ENCODE measurements around the gene HOXA10.
A peak's percentile ranks its signal among the peaks of the same experiment; 100 is the strongest.

Gene HOXA10

DNA sequence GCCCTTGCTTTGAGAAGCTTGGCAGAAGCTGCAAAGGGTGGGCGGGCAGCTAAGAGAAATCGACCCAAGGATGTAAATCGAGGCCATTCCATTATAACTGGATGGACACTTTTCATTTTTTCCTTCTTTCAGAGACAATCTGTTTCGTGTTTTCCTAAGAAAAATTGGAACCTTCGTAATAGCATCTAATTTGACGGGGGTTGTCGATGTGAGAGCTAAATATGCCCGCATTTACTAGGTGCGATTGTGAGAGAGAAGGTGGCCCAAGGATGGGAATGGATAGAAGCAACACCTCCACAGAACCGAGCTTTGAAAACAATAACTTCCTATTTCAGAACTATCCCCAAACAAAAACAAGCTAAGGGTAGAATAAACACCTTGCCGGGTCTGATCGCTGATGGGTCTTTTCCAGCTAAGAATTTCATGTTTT lies 42.7 kb downstream of the HOXA10 start:
- no peak for DNase-seq (ENCODE audit: low read depth)
- H3K4me3 ChIP-seq (ENCODE audit: low read depth, low read length), result peak overlapping the region; percentile 66
- no peak for TF ChIP-seq MYC (IDR thresholded peaks at IDR 0.05; ENCODE audit: low read depth, low read length)
- TF ChIP-seq, protein P1, sequence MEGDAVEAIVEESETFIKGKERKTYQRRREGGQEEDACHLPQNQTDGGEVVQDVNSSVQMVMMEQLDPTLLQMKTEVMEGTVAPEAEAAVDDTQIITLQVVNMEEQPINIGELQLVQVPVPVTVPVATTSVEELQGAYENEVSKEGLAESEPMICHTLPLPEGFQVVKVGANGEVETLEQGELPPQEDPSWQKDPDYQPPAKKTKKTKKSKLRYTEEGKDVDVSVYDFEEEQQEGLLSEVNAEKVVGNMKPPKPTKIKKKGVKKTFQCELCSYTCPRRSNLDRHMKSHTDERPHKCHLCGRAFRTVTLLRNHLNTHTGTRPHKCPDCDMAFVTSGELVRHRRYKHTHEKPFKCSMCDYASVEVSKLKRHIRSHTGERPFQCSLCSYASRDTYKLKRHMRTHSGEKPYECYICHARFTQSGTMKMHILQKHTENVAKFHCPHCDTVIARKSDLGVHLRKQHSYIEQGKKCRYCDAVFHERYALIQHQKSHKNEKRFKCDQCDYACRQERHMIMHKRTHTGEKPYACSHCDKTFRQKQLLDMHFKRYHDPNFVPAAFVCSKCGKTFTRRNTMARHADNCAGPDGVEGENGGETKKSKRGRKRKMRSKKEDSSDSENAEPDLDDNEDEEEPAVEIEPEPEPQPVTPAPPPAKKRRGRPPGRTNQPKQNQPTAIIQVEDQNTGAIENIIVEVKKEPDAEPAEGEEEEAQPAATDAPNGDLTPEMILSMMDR (IDR thresholded peaks at IDR 0.05; ENCODE audit: low read depth, low read length), result no peak
- no peak for TF ChIP-seq POLR2A (IDR thresholded peaks at IDR 0.05; ENCODE audit: extremely low read depth, insufficient read length)
- TF ChIP-seq, protein P2, sequence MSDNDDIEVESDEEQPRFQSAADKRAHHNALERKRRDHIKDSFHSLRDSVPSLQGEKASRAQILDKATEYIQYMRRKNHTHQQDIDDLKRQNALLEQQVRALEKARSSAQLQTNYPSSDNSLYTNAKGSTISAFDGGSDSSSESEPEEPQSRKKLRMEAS (IDR thresholded peaks at IDR 0.05; ENCODE audit: low read depth, low read length), result no peak

DNA sequence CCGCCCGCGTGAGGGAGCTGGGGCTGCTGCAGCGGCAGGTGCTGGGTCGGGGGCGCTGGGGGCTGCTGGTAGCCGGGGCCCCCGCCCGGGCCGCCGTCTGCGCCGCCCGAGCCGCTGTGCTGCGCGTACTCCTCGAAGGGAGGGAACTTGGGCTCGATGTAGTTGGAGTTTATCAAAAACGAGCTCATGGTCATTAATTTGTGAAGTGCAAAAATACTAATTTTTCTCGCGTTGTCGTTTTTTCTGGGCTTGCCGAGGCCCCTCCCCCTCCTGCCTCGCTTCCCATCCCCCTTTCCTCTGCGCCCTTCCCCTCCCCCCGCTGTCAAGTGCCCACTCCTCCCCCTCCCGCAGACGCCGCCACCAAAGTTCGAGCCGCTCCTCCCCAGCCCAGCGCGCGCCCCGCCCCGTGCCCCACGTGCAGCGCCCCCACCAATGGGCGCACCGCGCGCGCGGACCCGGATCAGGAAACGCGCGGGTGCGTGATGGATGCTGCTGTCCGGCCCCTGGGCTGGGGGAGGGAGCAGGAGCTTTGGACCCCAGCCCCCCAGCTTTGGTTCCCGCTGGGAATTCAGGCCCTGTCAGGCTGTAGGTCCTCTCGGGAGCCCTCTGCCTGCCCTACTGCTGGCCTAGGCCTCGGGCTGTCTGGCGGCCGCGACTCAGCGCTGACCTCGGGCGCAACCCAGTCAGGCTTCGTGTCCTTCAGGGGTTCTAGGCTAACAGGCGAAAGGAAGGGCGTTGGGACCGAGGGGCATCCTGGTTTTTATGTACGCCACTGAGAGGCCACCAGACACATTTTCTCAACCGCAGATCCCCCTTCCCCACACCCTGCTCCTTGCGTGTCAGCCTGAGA lies 43.4 kb downstream of the HOXA10 start, which contains the start of gene HOXA4:
TSS of gene HOXA4 (minus strand) at position 218 of the 850 bp plus-strand sequence. CDS start at position 194, 24 bp downstream.
- peak within 1 kb of the TSS; percentile 66 for H3K4me3 ChIP-seq (ENCODE audit: low read depth, low read length)
- DNase-seq (ENCODE audit: low read depth), result peak; percentile 95
- TF ChIP-seq, protein P2 (IDR thresholded peaks at IDR 0.05; ENCODE audit: low read depth, low read length), result peak; percentile 80
- TF ChIP-seq POLR2A (IDR thresholded peaks at IDR 0.05; ENCODE audit: extremely low read depth, insufficient read length), result peak; percentile 76
- TF ChIP-seq MYC (IDR thresholded peaks at IDR 0.05; ENCODE audit: low read depth, low read length), result no peak; the same call in 1 of the 2 replicates
- TF ChIP-seq, protein P1 (IDR thresholded peaks at IDR 0.05; ENCODE audit: low read depth, low read length), result no peak

DNA sequence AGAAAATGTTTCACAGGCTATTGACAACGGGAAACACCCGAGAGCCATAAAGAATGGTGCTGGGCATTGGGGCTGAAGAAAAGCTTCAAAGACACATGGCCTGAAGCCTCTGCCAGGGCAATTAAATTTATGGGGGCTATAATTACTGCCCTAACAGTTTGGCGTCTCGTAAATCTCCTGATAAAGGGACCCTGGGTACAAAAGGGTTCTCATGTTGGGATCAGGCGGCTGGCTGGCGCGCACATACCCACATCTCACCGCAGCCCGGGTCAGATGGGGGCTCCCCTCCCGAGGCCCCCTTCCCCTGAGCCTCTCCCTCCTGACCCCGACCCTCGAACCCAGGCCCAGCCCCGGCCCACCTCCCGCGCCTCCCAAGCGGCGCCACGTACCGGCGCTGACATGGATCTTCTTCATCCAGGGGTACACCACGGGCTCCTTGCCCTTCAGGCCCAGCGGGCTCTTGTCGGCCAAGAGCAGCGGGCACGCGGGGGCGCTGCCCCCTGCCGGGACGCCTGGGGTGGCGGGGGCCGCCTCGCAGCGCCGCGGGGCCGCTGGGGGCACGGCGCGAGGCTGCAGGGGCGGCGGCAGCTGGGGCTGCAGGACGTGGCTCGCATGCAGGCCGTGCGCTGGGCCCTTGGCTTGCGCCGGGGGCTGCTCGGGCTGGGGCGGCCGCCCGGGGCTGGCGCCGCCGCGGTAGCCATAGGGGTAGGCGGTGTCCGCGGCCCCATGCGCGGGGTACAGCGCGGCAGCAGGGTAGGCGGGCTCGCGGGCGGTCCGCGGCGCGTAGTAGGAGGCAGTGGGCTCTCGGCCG lies 44.2 kb downstream of the HOXA10 start:
- TF ChIP-seq, protein P1 (IDR thresholded peaks at IDR 0.05; ENCODE audit: low read depth, low read length), result peak; percentile 8
- no peak for TF ChIP-seq POLR2A (IDR thresholded peaks at IDR 0.05; ENCODE audit: extremely low read depth, insufficient read length)

DNA sequence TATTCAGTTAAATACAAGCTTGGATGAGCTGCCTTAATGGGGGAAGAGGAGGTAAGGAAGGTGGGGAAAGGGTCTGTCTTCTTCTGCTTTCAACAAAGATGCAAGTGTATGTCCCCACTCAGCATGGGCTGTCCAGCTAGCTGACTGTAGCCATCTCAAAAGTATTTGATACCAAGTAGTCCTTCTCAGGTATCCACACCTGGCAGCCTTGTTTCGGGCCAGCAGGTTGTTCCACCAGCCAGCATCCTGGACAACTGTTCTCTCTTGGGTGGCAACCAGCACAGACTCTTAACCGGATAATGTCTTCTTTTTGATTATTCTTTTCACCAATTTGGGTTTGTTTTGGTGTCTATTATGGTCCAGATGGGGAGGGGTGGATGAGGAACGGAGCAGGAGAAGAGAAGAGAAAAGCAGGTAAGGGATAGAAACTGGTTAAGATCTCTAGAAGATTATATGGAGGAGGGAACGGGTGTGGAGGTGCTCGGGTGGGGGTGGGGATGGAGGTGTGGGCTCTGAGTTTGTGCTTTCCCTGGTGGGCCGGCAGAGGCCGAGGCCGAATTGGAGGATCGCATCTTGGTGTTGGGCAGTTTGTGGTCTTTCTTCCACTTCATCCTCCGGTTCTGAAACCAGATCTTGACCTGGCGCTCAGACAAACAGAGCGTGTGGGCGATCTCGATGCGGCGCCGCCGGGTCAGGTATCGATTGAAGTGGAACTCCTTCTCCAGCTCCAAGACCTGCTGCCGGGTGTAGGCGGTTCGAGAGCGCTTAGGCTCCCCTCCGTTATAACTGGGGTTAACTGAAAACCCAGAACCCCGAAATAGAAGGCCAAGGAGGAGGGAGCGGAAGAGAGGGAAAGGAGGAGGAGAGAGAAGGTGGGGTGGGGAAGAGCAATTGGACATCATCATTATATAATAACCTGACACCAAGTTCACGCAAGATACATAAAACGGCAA lies 45.1 kb downstream of the HOXA10 start:
- H3K4me3 ChIP-seq (ENCODE audit: low read depth, low read length), result peak overlapping the region; percentile 49
- TF ChIP-seq, protein P1 (IDR thresholded peaks at IDR 0.05; ENCODE audit: low read depth, low read length), result no peak
- TF ChIP-seq POLR2A (IDR thresholded peaks at IDR 0.05; ENCODE audit: extremely low read depth, insufficient read length) (no peak), MYC (IDR thresholded peaks at IDR 0.05; ENCODE audit: low read depth, low read length) (no peak)
- TF ChIP-seq, protein P2 (IDR thresholded peaks at IDR 0.05; ENCODE audit: low read depth, low read length), result no peak
- no peak for DNase-seq (ENCODE audit: low read depth)

More for the DNA sequence above, 44.2 kb downstream of the HOXA10 start:
- DNase-seq (ENCODE audit: low read depth), result peak; percentile 80
- H3K4me3 ChIP-seq (ENCODE audit: low read depth, low read length), result peak overlapping the region; percentile 49

DNA sequence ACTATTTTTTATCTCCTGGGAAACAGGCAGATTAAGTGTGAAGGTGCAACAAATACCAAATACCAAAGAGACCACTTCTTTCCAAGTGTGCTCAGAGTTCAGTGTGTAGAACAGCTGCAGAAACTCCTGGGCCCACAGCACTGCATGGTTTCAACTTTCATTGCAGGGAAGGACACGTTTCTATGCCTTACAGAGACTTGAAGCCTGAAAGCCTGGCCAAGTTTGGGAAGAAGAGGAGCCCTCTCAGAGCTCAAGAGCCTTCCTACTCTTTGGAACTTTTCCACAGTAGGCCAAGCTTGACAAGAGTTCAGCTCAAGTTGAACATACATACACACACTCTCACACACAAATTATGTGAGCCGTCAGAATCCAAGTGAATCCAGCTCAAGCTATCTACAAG lies 46.1 kb downstream of the HOXA10 start:
- no peak overlapping the region for H3K4me3 ChIP-seq (ENCODE audit: low read depth, low read length)
- TF ChIP-seq MYC (IDR thresholded peaks at IDR 0.05; ENCODE audit: low read depth, low read length) (no peak), POLR2A (IDR thresholded peaks at IDR 0.05; ENCODE audit: extremely low read depth, insufficient read length) (no peak)
- TF ChIP-seq, protein P1 (IDR thresholded peaks at IDR 0.05; ENCODE audit: low read depth, low read length), result no peak
- TF ChIP-seq, protein P2 (IDR thresholded peaks at IDR 0.05; ENCODE audit: low read depth, low read length), result no peak
- no peak for DNase-seq (ENCODE audit: low read depth)
